GM18907 (cell line): ENCODE data around the gene SIN3B.

Source experiments
- ATAC-seq: cut with Tn5 transposase; IDR thresholded peaks from one replicate; pipeline ENCODE4 v1.9.1; 2021; ENCODE audit warnings: mild to moderate bottlenecking, moderate library complexity; ENCODE audit not compliant: unreplicated experiment

SIN3B gene

DNA sequence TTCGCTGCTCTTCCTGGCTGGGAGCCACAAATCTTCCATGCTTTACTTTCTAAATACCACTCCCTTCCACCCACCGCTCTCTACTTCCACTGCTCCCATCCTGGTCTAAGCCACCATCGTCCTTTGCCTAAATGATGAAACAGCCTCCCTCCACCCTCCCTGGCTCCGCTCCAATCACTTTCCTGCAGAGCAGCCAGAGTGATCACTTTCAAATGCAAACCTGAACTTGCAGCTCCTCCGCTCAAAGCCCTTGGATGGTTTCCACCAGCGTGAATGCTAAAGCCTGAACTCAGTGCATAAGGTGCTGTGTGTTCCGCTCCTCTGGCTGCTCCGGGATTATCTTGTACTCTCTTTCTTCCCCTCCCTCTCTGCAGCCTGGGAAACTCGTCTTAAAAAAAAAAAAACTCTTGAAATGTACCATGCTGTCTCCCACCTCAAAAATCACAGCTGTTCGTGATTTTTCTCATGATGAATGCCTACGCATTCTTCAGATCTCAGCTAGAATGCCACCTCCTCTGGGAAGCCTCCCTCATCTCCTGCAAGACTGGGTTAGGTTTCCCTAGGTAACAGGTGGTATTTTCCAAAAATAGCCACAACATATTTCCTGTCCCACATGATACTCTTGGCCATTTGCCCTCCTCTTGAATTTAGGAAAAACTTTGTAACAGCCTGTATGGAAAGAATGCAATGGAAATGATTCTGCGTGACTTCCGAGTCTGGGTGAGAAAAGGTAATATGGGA is 3.7 kb upstream of the SIN3B start:
- no peak for ATAC-seq

DNA sequence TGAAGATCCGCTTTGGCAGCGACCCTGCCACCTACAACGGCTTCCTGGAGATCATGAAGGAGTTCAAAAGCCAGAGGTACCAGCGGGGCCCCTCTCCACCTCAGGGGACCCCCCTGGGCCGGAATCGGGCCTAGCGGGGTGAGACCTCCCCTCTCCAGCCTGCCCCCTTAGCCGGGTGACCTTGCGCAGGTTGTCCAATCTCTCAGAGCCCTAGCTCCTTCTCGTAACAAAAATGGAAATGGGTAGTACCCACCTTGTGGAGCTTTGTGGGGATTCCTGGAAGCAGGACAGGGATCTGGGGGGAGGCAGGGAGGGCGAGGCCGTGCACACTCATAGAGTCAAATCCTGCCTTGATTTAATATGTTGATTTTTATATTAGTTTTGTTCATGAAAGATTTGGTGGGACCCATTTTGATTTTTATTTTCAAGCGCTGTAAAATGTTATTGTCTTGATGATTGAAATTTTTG is 658 bp downstream of the SIN3B start:
- peak; percentile 16 for ATAC-seq

DNA sequence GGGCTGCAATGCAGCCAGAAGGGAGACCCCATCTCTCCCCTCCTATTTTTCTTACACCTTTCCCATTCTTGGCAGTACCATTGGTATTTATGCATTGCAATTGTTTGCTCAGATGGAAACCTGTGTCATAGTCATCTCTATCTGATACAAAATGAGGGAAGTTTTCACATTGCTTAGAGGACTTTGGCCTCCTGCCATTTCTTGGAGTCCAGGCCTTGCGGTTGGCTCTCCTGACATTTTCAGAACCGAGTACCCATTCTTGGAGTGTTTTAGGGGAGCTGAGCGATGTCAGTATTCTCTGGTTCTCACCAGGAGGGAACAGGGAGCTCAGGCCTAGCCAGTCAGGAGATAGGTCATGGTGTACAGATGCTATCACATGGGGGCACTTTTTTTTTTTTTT is 1.5 kb downstream of the SIN3B start:
- no peak for ATAC-seq

GRCh38 chr19:16831531-16831930 is 2.3 kb downstream of the SIN3B start:
- ATAC-seq: no peak

DNA sequence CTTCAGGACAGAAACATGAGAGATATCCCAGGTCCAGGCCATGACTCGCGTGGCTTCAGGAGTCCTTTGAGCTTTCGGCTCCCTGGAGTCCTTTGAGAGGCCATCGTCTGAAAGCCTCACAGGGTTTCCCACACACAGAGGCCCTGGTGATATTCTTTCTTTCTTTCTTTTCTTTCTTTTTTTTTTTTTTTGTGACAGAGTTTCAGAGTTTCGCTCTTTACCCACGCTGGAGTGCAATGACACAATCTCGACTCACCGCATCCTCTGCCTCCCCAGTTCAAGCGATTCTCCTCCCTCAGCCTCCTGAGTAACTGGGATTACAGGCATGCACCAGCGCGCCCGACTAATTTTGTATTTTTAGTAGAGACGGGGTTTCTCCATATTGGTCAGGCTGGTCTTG is 5.5 kb downstream of the SIN3B start:
- ATAC-seq: no peak

- ATAC-seq: no peak
Measured at GRCh38 chr19:16836115-16837034, 7.2 kb downstream of the SIN3B start.

GRCh38 chr19:16837035-16837362 is 7.8 kb downstream of the SIN3B start:
- ATAC-seq: no peak

GRCh38 chr19:16841391-16841926 is 12.3 kb downstream of the SIN3B start:
- no peak for ATAC-seq

DNA sequence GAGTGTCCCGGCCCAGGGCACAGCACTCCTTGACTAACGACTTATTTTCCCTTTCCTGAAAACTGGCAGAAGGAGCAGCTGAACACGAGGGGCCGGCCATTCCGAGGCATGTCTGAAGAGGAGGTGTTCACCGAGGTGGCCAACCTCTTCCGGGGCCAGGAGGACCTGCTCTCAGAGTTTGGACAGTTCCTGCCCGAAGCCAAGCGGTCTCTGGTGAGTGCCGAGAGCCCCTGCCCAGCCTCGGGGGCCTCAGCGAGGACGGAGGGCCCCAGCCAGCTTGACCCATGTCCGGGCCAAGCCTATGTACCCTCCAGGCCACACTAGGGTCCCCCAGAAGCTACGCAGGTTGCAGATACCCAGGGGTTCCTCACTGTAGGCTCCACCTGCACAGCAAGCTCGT is 17.7 kb downstream of the SIN3B start:
- ATAC-seq: no peak

GRCh38 chr19:16847430-16847829 is 18.2 kb downstream of the SIN3B start:
- no peak for ATAC-seq

GRCh38 chr19:16849168-16849567 is 20.0 kb downstream of the SIN3B start:
- no peak for ATAC-seq

GRCh38 chr19:16850133-16850532 is 20.9 kb downstream of the SIN3B start:
- no peak for ATAC-seq

DNA sequence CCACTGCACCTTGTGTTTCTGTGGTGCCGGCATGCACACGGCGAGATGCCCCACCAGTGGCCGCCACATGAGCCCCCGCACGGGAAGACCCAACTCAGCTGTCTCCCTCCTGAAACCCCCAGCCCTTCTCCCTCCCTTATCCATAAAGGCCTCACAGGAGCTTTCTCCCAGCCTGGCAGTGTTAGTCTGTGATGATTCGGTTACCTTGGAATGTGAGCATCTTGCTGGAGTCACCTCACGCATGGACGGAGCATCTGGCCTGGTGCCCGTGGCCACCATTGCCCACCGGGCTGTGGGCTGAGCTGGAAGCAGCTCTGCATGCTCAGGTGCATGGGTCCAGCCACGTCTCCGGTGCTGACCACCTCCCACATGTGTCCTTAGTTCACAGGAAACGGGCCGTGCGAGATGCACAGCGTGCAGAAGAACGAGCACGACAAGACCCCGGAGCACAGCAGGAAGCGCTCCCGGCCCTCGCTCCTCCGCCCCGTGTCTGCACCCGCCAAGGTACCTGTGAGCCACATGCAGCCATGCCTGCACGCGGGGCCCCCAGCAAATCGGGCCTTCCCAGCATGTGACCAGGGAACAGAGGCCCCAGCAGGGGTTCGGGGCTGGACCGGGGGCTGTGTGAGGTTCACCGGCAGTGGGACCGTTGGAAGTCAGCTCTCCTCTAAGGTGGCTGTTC is 22.0 kb downstream of the SIN3B start:
- no peak for ATAC-seq

GRCh38 chr19:16853066-16853465 is 23.9 kb downstream of the SIN3B start:
- no peak for ATAC-seq

DNA sequence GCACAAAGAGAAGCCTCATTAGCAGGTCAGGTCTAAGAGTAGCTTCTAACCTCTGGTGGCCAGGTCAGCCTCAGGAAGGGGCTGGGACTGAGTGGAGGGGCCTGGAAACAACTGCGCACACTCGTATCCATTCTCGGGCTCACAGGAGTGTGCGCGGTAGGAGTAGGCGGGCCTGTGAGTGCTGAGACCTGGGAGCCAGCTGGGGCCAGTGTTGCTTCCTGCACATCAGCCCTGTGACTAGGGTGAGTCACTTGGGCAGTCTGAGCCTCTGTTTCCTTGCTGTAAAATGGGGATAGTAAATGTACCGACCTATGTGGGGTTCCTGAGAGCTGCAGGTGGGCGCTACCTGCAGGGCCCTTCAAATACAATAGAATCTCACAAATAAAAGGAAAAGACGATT is 26.9 kb downstream of the SIN3B start:
- ATAC-seq: no peak

DNA sequence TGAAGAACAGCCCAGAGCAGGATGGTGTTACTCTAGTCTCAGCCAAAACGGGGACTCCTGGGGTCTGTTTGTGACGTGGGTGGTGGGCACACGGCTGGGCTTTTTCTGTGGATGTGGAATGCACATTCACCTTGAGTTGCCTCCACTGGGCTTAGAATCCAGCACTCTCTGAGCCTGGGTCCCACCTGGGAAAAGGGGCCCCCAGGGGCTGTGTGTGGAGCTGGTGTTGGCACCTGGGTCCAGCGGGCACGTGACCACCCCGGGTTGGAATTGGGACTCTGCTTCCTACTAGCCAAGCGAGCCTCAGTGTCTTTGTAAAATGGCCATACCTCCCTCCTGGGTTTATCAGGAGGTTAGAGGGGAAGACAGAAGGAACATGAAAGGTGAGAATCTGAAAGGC is 30.4 kb downstream of the SIN3B start:
- no peak for ATAC-seq

GRCh38 chr19:16860118-16860517 is 30.9 kb downstream of the SIN3B start:
- ATAC-seq: no peak

DNA sequence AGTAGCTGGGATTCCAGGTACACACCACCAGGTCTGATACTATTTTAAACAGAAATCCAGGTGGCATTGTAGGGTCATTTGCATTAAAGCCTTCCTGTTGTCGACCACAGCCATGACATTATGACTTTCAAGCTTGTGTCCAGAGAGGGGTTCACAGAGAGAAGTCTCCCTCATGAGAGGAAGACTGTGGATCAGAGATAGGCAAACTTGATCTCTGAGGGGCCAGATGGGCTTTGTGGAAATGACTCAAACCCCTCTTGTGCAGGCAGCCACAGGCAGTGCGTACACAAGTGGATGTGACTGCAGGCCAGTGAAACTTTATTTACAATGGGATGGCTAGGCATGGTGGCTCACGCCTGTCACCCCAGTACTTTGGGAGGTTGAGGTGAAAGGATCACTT is 31.8 kb downstream of the SIN3B start:
- ATAC-seq: no peak

GRCh38 chr19:16861834-16862233 is 32.6 kb downstream of the SIN3B start:
- ATAC-seq: no peak

- ATAC-seq: no peak
Measured at GRCh38 chr19:16862826-16863415, 33.7 kb downstream of the SIN3B start.

DNA sequence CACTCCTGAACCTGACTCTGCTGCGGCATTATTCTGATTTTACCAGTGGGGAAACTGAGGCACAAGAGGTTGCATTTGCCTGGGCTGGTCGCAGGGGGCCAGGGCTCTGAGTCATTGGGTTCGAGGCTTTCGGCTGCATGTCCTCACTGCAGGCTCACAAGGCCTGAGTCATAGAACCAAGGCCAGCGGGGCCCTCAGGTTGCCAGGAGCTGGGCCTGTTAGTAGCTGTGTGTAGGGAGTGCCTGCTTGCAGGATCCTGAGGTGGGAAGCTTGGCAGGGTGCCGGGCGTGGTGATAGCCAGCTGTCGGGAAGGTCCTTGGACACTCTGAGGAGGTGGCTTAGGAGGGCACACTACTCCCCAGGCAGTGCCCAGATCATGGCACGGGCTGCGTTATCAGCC is 38.0 kb downstream of the SIN3B start:
- no peak for ATAC-seq
